GM19467 (cell line): ENCODE measurements around the gene AGPAT3.

Experiments
- ATAC-seq: cut with Tn5 transposase; IDR thresholded peaks from one replicate; pipeline ENCODE4 v1.9.1; 2021; ENCODE audit warnings: mild to moderate bottlenecking, moderate library complexity; ENCODE audit not compliant: unreplicated experiment

Gene AGPAT3

DNA sequence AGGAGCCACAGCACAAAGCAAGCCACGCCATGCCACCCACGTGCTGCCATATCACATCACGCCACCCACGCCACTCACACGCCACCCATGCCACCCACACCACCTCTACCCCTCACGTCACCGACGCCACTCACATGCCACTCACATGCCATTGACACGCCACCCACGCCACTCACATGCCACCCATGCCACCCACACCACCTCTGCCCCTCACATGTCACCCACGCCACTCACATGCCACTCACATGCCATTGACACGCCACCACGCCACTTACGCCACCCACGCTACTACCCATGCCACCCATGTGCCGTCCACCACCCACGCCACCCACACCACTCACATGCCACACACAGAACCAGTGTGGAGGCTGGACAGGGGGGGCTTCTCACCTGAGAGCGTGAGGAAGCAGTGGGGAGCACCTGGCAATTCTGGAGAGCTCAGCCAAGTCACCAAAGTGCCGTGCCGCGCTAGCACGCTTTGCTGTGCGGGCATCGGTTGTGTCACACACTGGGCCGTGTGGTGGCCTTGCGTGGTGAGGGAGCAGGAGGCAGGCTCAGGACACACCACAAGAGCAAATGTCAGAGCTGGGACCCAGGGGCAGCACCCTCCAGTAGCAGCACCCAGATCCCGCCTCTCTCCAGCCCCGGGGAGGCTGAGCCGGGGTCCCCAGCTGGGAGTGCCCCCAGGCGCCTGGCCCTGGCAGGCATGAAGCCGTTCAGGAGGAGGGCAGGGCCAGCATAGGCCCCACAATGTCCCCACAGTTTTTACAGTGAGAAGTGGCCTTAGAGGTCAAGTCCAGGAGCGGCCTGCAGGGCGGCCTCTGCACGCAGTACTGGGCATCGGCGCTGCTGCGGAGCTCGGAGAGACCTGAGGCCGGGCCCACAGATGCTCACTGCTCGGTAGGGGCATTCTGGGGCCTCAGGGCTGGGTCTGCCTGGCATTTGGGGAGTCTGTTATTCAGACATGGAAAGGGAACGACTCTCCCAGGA is 70.0 kb downstream of the AGPAT3 start:
- ATAC-seq: no peak

DNA sequence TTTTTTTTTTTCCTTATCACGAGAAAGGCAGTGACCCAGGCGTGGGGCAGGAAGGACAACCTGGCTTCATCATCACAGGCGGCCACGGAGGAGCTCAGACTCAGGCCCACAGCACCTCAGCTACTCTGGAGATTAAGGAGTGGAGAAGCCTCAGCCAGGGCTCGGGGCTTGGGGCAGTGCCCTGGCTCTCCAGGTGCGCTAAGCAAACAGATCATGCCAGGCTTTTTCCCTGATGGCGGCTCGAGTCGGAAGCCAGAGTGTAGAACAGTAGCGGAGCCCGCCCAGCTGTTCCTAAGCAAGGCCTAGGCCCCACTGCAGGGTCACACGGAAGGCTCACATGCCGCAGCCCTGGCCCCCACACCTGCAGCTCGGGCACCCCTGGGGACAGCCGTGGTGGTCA is 70.7 kb downstream of the AGPAT3 start:
- ATAC-seq: no peak

DNA sequence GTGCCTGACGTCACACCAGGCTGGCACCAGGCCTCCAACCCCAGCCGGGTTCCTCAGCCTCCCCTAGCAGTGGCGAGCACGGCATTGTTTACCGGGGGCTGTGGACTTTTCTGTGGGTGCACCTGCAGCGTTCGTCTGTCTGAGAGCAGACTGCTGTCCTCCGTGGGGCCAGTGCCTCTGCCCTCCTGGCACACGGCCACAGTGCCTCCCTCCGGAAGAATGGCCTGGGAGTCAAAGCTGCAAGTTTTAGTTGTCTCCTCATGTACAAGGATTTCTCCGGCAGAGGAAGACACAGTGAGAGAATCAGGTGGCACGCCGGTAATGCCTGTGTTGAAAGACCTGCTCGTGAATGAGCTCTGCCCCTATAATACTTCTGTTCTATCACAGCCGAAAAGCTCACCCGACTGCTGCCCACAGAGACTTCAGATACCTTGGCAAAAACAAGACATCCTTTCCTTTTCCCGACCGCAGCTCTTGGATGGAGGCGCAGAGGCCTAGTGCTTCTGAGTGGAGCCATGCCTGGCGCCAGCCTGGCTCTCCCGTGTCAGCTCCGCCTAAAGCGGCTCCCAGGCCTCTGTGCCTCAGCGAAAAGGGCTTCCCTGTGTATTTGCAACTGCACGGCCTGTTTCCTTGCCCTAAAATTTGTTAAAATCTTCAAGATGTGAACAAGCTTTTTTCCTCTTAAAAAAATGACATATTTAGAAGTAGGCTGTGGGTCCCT is 71.4 kb downstream of the AGPAT3 start:
- ATAC-seq: no peak

DNA sequence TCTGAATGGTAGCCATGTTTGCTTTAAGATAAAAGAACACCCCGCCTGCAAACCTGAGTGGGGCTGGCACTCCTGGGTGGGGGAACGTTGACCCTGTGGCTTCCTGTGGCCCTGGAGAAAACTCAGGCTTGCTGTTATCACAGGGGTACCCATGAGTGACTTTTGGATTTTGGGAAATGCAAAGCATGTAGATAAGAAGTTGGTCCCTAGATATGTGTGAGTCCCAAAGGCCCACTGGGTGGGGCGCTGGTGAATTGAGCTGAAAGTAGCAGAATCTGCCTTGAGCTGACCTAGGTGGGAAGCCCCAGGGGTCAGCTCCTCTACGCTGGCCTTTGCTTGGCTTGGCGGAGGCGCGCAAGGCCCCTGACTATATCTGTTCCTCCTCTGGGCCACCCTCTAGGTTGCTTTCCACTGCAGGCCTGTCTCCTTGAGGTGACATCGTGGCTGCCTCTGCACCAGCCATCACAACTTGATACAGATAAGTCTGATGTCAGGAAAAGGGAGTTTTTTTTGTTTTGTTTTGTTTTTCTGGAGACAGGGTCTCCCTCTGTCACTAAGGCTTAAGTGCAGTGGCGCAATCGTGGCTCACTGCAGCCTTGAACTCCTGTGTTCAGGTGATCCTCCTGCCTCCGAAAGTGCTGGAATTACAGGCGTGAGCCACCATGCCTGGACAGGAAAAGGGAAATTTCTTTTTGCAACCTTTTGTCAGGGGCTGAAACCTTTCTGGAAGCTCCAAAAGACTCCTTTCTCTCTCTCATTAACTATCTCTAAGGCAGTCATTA is 72.2 kb downstream of the AGPAT3 start:
- no peak for ATAC-seq

DNA sequence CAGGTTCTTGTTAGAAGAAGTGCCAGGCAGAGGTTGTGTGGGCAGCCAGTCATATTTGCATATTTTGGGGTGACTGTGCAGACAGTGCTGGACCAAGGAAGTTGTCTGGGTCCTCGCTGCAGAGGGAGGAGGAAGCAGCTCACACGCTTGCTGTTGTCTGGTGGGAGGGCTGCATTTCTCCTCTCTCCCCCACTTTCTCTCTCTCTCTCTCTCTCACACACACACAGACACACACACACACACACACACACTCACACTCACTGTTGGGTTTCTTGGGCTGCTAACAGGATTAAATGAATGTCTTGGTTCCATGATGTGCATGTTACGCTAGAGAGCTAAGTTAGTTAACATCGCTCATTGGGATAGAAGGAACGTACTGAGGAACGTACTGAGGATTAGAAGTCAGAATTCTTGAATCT is 72.9 kb downstream of the AGPAT3 start:
- no peak for ATAC-seq

DNA sequence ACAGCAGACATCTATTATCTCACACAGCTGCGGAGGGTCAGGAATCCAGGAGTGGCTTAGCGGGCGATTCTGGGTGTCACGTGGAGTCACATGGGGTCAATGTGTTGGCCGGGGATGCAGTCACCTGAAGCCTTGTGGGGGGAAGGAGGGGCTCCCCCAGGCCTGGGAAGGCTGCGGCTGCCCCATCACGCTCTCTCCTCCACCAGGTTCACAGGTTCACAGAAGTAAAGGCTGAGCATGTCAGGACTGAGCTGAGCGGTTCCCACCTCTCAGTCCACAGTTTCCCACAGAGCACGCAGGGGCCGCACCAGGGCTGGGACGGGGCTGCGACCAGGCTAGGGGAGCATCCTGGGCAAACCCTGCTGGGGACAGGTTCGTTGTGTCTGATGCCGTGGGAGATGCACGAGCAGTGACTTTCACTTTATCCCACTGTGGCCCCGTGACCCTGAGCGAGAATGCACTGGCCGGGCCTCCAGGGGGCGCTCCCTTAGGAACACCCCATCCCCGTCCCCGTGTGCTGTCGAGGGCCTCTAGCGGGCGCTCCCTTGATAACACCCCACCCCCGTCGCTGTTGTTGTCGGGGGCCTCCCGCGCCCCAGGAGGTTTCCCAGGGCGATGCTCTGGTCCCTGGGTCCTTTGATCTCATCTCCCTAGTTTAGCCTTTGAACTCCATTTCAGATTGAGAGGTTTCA is 73.9 kb downstream of the AGPAT3 start:
- peak; percentile 76 for ATAC-seq

DNA sequence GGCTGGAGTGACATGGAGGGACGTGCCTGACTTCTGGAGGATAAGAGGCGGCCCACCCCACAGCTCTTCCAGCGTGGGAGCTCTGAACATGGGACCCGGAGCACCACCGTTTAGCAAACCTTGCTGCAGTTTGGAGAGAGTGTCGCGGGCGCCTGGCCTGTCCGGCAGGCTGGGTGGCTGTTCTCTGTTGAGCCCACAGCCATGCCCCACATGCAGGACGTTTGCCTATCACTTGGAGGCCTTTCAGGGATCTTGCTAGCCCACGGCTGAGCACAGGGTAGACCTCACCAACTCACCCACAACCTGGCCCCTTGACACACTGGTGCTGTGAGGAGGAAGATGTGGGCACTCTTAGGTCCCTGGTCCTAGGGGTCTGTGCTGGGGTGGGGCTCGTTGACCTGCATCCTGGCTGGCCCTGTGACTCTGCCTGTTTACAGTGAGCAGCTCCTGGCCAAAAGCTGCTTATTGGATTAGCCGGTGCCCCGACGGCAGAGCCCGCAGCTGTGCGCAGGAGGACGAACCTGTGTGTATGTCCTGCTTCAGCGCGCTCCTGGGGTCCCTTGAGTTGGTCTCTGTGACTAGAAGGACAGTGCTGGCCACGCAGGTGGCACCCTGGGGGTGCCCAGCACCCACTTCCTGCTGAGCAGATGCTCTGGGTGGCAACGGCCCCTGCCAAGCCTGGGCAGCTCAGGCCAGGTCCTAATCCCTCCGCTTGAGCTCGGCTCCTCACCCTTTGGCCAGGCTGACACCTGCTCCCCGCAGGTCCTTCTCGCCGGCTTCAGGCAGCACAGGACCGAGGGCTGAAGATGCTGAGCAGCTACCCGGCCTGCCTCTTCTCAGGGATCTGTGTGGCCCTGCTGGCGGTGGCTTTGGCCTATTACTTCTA is 74.7 kb downstream of the AGPAT3 start:
- ATAC-seq: no peak

DNA sequence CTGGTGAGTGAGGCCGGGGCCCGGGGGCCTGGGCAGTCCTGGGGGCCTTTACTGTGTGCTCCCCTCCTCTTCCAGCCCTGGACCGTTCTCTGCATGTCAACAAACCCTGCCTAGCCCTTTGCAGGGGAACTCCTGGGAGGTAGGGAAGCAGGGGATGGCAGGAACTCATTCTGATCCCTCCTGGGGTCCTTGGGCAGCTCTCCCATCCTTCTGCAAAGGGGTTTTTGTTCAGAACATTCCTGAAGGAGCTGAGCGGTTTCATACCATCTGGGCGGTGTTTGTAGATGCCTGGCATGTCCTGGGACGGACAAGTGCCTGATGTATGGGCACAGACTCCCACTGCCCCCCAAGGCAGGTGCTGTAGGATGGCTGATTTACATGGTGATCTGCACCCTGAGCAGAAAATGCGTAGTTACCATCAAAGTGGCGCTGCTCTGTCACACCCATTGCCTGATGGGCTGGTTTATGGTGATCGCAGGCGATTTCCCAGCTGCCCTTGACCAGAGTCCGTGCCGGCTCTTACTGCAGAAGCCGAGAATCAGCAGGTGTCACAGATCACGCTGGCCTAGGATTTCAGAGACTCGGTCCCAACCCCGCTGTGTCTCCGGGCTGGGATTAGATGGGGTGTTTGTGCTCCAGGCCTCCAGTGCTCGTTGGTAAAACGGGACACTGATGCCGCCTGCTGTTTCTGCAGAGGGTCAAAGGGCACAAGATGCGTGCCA is 75.5 kb downstream of the AGPAT3 start:
- ATAC-seq: no peak

DNA sequence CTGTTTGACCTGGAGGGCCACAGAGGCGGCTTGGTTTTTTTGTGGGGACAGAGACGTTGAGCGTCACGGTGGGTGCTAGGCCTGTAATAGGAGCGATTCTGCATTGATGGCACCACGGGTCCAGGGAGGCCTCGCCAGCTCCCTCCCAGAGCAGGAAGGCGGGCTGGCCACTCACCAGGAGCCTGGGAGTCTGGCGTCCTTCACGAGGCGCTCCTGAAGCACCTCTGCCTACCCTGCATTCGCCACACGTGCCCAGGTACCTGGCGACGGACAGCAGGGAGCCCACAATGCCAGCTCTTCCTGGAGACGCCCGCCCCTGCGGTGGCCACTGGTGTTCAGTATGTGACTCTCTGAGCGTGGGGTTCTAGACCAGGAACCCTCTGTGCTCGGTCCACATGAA is 77.2 kb downstream of the AGPAT3 start:
- no peak for ATAC-seq

DNA sequence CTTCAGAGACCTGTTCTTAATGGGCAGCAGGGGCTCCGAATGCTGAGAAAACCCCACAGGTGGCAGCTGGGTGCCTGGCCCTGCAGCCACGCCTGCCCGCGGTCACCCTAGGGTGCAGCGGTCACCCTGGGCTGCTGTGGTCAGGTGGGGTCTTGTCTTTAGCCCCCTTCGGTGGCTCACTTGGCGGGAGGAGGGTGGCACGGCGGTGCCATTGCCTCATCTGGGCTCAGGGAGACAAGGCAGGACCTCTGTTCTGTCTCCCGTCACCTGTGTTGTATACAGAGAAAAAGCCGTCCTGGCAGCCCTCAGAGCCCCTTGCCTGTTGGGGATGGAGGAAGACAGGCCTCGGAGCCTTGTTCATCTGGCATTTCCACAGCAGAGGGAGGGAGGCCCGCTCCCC is 77.6 kb downstream of the AGPAT3 start:
- no peak for ATAC-seq

DNA sequence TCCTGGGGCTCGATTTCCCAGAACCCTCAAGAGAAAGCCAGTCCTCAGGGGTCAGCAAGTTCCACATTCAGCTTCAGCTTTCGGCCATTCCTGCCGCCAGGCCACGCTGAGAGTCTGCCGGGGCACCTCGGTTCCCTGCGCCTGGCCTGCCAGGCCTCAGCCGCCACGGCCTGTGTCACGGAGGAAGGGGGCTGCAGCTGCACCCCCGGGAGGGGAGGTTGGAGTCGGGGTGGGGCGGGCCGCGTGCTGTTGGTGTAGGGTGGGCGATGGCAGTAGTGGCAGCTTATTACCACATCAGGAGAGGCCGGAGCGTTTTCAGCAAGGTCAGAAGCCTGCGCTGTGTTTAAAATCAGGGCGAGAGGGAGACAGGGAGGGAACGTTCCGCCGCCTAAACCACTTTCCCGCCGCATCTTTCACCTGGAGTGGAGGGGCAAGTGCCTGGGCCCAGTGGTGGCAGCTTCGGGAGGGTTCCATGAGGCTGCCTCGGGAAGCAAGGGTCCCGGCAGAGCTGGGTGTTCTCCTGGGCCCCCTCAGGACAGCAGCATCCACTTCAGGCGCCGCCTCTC is 78.6 kb downstream of the AGPAT3 start:
- no peak for ATAC-seq

DNA sequence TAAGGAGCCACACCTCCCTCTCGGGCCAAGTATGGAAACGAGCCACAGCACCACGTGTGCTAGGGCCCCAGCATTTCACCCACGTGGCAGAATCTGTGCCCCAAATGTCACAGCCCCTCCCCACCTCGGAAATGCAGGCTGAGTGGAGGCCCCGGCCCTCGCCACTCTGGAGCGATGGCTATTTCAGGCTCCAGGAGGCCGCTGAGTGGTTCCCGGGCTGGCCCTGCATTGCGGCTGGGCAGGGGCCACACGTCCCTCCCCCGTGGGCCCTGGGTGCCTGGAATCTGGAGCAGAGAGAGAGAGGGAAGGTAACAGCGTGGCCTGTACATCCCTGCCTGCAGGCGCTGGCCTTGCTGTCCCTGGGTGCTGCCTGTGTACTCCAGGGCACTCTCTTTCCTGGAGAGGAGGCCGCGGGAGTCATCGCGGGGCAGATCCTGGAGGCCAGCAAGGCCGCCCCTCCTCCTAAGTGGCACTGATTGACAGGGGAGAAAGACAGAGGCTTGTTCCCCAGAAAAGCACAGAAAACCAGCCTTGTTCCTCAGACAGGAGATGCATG is 79.1 kb downstream of the AGPAT3 start:
- no peak for ATAC-seq

DNA sequence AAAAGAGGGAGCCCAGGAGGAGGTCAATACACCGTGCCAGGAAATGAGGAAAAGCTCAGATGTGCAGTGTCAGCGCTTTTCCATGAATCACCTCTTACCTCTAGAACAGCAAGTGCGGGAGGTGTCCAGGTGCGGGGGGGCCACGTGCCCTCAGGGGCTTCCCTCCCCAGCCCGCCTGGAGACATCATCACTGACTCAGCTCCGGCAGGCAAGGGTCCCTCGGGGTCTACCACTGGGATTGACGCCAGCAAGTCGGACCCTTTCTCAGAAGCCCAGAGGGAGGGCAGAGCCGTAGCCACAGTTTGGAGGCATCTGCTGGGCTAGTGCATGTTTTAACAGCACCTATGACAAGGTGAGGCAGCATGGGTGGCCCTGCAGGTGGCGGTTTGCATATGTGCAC is 79.7 kb downstream of the AGPAT3 start:
- ATAC-seq: no peak

DNA sequence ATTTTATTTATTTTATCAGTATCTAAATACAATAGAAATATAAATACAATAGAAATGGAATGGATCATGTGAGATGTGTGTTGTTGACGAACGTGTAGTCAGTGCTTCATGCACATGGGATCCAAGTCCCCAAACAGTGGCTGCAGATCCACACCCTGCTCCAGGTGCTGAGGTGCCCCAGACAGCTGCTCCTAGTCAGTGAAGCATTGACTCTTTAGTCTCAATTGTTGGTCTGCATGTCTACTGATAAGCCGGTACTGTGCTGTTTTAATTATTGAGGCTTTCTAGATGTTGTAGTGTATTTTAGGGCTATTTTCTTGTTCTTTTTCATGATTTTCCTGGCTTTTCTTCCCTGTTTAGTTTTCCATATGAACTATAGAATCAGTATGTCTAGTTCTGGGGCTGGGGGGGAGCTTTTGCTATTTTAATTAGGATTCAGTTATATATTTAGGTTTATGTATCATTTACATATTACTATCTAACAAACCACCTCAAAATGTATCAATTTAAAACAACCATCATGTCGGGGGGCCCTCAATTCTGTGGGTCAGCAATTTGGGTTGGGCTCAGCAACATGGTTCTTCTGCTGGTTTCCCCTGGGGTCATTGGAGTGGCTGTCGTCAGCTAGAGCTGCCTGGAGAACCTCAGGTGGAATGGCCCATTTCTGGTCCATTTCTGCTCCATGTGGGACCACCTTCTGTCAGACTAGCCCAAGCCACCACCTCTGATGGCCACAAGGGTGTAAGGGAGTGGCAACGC is 83.9 kb downstream of the AGPAT3 start:
- no peak for ATAC-seq

DNA sequence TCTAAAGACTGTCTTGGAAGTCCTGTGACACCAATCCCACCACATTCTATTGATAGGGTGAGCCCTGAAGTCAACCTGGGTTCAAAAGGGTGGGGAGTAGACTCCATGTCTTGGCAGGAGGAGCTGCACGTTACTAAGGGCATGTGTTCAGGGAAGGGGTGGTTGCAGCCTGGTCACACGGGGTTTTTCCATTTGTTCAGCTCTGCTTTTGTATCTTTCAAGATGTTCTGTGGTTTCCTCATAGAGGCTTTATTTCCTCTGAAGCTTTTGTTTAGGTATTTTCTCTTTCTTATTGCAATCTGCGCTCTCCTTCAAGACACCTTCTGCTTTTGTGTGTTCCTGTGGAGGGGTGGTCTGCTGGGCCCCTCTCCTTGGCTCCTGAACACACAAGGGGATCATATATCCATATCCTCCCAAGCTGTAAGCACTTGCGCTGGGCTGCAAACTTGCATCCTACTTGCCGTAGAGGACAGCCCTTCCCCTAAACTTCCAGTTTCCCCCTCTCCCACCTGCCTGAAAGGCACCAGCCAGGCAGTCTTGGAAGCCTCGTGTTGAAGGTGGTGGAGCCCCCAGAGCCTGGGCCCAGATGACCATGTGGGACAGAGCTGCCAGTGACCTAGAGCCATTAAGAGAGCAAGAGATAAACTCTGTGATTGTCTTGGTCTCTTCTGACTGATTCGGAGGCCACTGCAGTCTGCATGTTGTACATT is 84.6 kb downstream of the AGPAT3 start:
- ATAC-seq: no peak

DNA sequence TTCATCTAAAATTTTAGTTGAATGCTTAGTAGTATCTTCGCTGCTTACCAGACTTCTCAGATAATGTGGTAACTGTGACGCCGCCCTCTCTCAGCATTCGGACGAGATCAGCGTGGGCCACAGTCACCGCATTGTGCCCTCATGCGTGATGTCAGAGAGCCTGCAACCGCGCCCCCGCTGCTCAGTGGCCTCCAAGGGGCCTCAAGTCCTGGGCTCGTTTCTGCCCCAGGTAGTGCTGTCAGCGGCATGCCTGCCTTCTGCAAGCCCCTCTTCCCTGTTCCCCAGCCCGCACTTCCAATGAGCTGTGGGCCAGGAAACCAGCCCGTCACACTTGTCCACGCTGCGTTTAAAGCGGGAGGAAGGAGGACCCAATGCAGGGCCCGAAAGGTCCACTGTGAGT is 85.5 kb downstream of the AGPAT3 start:
- no peak for ATAC-seq

DNA sequence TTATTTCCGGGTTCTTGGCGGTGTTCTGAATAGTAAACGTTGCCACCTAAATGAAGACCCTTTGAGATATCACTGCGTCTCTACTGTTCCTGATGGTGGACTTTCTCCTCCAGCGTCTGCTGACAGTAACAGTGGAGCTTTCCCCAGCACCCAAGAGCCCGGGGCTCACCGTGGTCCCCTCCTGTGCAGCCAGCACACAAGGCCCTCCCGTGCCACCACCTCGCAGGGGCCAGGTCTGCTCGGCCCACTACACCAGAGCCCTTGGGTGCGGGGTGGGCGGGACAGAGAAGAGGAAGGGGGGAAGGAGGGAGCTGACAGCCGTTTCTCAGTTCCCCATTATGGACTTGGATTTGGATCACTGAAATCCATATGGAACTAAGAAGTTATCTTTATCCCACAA is 85.9 kb downstream of the AGPAT3 start:
- ATAC-seq: no peak
